Measurements from ENCODE around the gene NUP133.
"Not testable (repeated sequence)": the region's sequence is repeated elsewhere in the genome, so short reads cannot be mapped to it uniquely, and the experiment has no call there.

Gene NUP133

GRCh38 chr1:229479660-229480399, 28.3 kb downstream of the NUP133 start:
- H3K36me3 ChIP-seq (ENCODE audit: insufficient read depth) = peaks cover 11% of the 10 kb centered on the region
- H3K27me3 ChIP-seq (ENCODE audit: insufficient read depth, low read depth) = no peaks in the 10 kb centered on the region
- TF ChIP-seq CTCF (conservative IDR thresholded peaks at IDR 0.05; ENCODE audit: low read depth, low read length) = no peak
- H3K4me3 ChIP-seq (IDR thresholded peaks at IDR 0.05; ENCODE audit: insufficient read depth, low read depth, low read length) = no peak overlapping the region
- H3K4me2 ChIP-seq = no peak overlapping the region
- no peaks in the 10 kb centered on the region for H3K79me2 ChIP-seq (ENCODE audit: insufficient read depth, low read depth)
- no peak overlapping the region for H3K9ac ChIP-seq
- H3K27ac ChIP-seq = no peak overlapping the region
- peaks cover 15% of the 10 kb centered on the region for H3K4me1 ChIP-seq (ENCODE audit: low read depth, poor library complexity, severe bottlenecking)
- H2AFZ ChIP-seq (ENCODE audit: low read depth) = no peak overlapping the region
- no peaks in the 10 kb centered on the region for H4K20me1 ChIP-seq (ENCODE audit: insufficient read depth)

GRCh38 chr1:229478852-229479251, 29.3 kb downstream of the NUP133 start:
- H3K4me3 ChIP-seq (IDR thresholded peaks at IDR 0.05; ENCODE audit: insufficient read depth, low read depth, low read length) = no peak overlapping the region
- no peak for TF ChIP-seq CTCF (conservative IDR thresholded peaks at IDR 0.05; ENCODE audit: low read depth, low read length)
- H2AFZ ChIP-seq (ENCODE audit: low read depth) = no peak overlapping the region
- no peaks in the 10 kb centered on the region for H3K27me3 ChIP-seq (ENCODE audit: insufficient read depth, low read depth)
- H3K27ac ChIP-seq = no peak overlapping the region
- H3K79me2 ChIP-seq (ENCODE audit: insufficient read depth, low read depth) = no peaks in the 10 kb centered on the region
- H3K4me1 ChIP-seq (ENCODE audit: low read depth, poor library complexity, severe bottlenecking) = peaks cover 15% of the 10 kb centered on the region
- no peaks in the 10 kb centered on the region for H4K20me1 ChIP-seq (ENCODE audit: insufficient read depth)
- peaks cover 12% of the 10 kb centered on the region for H3K36me3 ChIP-seq (ENCODE audit: insufficient read depth)
- H3K4me2 ChIP-seq = no peak overlapping the region
- H3K9ac ChIP-seq = no peak overlapping the region

GRCh38 chr1:229475859-229476258, 32.3 kb downstream of the NUP133 start:
- not testable (repeated sequence) for H3K79me2 ChIP-seq (ENCODE audit: insufficient read depth, low read depth); H3K27me3 ChIP-seq (ENCODE audit: insufficient read depth, low read depth); H3K4me3 ChIP-seq (IDR thresholded peaks at IDR 0.05; ENCODE audit: insufficient read depth, low read depth, low read length); H2AFZ ChIP-seq (ENCODE audit: low read depth); H3K9ac ChIP-seq; H3K27ac ChIP-seq; H3K4me2 ChIP-seq; H4K20me1 ChIP-seq (ENCODE audit: insufficient read depth)
- peaks cover 15% of the 10 kb centered on the region for H3K4me1 ChIP-seq (ENCODE audit: low read depth, poor library complexity, severe bottlenecking)
- H3K36me3 ChIP-seq (ENCODE audit: insufficient read depth) = peaks cover 12% of the 10 kb centered on the region

- Histone ChIP-seq H3K36me3 (ENCODE audit: insufficient read depth) (peaks cover 12% of the 10 kb centered on the region), H3K79me2 (ENCODE audit: insufficient read depth, low read depth) (no peaks in the 10 kb centered on the region)
- no peak for TF ChIP-seq CTCF (conservative IDR thresholded peaks at IDR 0.05; ENCODE audit: low read depth, low read length)
These were observed 33.6 kb downstream of the NUP133 start for GRCh38 chr1:229474509-229474908.

GRCh38 chr1:229471175-229471574, 37.0 kb downstream of the NUP133 start:
- no peak for TF ChIP-seq CTCF (conservative IDR thresholded peaks at IDR 0.05; ENCODE audit: low read depth, low read length)
- Histone ChIP-seq H4K20me1 (ENCODE audit: insufficient read depth) (no peaks in the 10 kb centered on the region), H3K79me2 (ENCODE audit: insufficient read depth, low read depth) (no peaks in the 10 kb centered on the region), H3K4me2 (no peak overlapping the region), H2AFZ (ENCODE audit: low read depth) (no peak overlapping the region), H3K27ac (no peak overlapping the region), H3K4me3 (IDR thresholded peaks at IDR 0.05; ENCODE audit: insufficient read depth, low read depth, low read length) (no peak overlapping the region), H3K9ac (no peak overlapping the region), H3K4me1 (ENCODE audit: low read depth, poor library complexity, severe bottlenecking) (peaks cover 6% of the 10 kb centered on the region), H3K27me3 (ENCODE audit: insufficient read depth, low read depth) (no peaks in the 10 kb centered on the region), H3K36me3 (ENCODE audit: insufficient read depth) (peaks cover 12% of the 10 kb centered on the region)

More at GRCh38 chr1:229474509-229474908, 33.6 kb downstream of the NUP133 start:
- H3K4me3 ChIP-seq (IDR thresholded peaks at IDR 0.05; ENCODE audit: insufficient read depth, low read depth, low read length) = no peak overlapping the region
- H3K9ac ChIP-seq = no peak overlapping the region
- H3K27me3 ChIP-seq (ENCODE audit: insufficient read depth, low read depth) = no peaks in the 10 kb centered on the region
- no peak overlapping the region for H2AFZ ChIP-seq (ENCODE audit: low read depth)
- H4K20me1 ChIP-seq (ENCODE audit: insufficient read depth) = no peaks in the 10 kb centered on the region
- H3K4me2 ChIP-seq = no peak overlapping the region
- no peak overlapping the region for H3K27ac ChIP-seq
- peaks cover 15% of the 10 kb centered on the region for H3K4me1 ChIP-seq (ENCODE audit: low read depth, poor library complexity, severe bottlenecking)

Data from KMS-11 (cell line).